ENCODE data around the gene TSACC.
A peak's percentile ranks its signal among the peaks of the same experiment; 100 is the strongest.

Gene TSACC

GRCh38 chr1:156394835-156395461 lies 56.6 kb downstream of the TSACC start:
- DNase-seq = peak; percentile 85 to 90
